Forelimb muscle (tissue), 1 donor: Measurements from ENCODE around the gene ARGFX. TPM values are rescaled to one million over a fixed set of nuclear protein-coding genes. Genes with fewer than 3 reads are reported as not detected.
"Not testable (repeated sequence)": the region's sequence is repeated elsewhere in the genome, so short reads cannot be mapped to it uniquely, and the experiment has no call there.

Experiments used
- DNase-seq: peaks from one replicate; pipeline ENCODE4 v3.0.0-alpha.2; 2013; ENCODE audit warnings: low read depth
- polyA plus RNA-seq: library from polyadenylated mRNA; unstranded; fragments of 120-200 nt; gene quantifications from one replicate; pipeline ENCODE4 v1.2.1, GENCODE V29; 2013; ENCODE audit not compliant: insufficient read length

ARGFX gene
- polyA plus RNA-seq, 1 donor: not detected

DNA sequence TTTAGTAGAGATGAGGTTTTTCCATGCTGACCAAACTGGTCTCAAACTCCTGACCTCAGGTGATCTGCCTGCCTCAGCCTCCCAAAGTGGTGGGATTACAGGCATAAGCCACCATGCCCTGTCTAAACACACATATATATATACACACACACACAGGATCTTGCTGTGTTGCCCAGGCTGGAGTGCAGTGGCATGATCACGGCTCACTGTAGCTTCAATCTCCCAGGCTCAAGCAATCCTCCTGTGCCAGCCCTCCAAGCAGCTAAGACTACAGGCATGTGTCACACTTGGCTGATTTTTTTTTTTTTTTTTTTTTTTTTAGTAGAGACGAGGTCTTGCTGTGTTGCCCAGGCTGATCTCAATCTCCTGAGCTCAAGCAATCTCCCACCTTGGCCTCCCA lies 32.2 kb downstream of the ARGFX start:
- not testable (repeated sequence) for DNase-seq

DNA sequence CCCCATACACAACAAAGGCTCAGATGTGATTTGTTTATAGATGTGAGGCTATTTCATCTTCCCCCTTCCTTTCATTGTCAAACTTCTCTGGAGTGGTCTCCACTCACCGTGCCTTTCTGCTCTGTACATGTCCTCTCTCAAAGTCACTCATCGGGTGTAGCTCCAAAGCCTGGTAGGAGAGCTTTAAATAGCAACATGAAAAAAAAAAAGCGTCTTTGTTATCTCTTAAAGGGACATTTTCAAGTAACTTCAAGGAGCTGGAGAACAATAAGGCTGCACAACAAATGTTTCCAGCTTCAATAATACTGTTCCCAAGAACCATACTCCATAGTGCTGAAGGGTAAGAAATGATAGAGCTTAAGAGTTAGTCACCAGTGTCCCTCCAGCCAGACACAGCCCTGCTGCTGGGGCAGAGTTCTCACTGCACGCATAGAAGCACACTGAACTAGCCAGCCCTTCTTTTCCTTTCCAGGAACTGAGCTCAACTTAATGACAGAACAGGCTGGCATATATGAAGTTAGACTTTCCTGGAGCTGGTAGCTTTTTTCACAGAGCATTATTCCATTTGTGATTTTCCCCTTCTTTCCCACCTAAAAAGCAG lies 33.6 kb downstream of the ARGFX start:
- no peak for DNase-seq

DNA sequence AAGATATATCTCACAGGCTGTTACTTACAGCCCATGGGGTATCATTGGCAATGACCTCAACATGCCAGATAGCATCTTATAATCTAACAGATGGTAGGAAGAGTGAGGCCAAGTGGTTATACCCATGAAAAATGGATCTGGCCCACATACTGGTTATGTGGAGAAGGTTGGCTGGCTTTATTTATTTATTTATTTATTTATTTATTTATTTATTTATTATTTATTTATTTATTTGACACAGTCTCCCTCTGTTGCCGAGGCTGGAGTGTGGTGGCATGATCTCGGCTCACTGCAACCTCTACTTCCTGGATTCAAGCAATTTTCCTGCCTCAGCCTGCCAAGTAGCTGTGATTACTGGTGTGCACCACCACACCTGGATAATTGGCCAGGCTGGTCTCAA lies 37.0 kb downstream of the ARGFX start:
- no peak for DNase-seq

DNA sequence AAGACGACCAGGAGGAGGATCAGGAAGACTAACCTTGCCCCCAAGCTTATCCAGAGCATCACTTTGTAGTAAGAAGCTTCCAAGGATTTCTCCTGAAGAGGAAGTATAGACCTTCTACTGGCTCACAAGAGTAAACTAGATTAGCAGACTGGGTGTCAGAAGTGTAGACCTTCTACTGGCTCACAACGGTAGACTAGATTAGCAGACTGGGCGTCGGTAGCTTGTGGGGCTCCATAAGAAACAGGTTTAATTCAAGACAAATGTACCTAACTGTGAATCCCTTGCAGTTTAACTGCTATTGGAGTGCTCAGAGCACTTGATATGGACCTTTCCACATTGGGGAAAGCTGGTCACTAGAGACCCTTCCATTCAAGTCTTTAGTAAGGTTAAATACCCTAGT lies 38.4 kb downstream of the ARGFX start:
- DNase-seq: no peak

Other genes starting within 250 kb of the ARGFX start
- 2.5 TPM for gene POLQ, start 22.0 kb upstream of the ARGFX start, polyA plus RNA-seq
- 3.4 TPM for gene FBXO40, start 25.4 kb downstream of the ARGFX start, polyA plus RNA-seq
- 6.3 TPM for gene HCLS1, start 93.0 kb downstream of the ARGFX start, polyA plus RNA-seq
- gene GOLGB1, start 181.8 kb downstream of the ARGFX start, polyA plus RNA-seq: 44.8 TPM